CD4-positive, alpha-beta T cell (primary cell): ENCODE results near the gene CSHL1. TPM values are rescaled to one million over a fixed set of nuclear protein-coding genes. Genes with fewer than 3 reads are reported as not detected.
A peak's percentile ranks its signal among the peaks of the same experiment; 100 is the strongest.

Source experiments
- ATAC-seq: fragments of 200-7000 bp; cut with Tn5 transposase; one replicate; pipeline ENCODE4 v1.10.0; 2022; ENCODE audit warnings: mild to moderate bottlenecking; ENCODE audit not compliant: poor library complexity
- CTCF ChIA-PET: fragments of 350-600 bp; sonication (Branson Sonifier 250); formaldehyde crosslinking; loops from one replicate; lab custom pipeline; 2021; ENCODE audit warnings: antibody characterized with exemption, inconsistent platforms; lab: Charles Lee
- POLR2A ChIA-PET: fragments of 350-600 bp; sonication (Branson Sonifier 250); formaldehyde crosslinking; loops from one replicate; lab custom pipeline; 2021; ENCODE audit warnings: antibody characterized with exemption, inconsistent platforms; lab: Charles Lee
- DNase-seq, 14 experiments: peaks; one replicate each; pipeline ENCODE4 v3.0.0-alpha.2; 2013 to 2020; ENCODE audit warnings: mixed read lengths in 2 of 14
- H3K27ac ChIP-seq, 2 donors: one replicate each; pipeline versions ENCODE4 v1.5.1 to v1.7.0; 2013; ENCODE audit warnings: low read length in 2 of 2, low read depth in 1 of 2, mild to moderate bottlenecking in 1 of 2
- H3K27me3 ChIP-seq, 2 experiments: 1 replicate in 1 of 2; 2 replicates in 1 of 2; pipeline versions ENCODE4 v1.6.1 to v1.7.0; 2013; ENCODE audit warnings: low read length in 2 of 2, control low read depth in 1 of 2, mild to moderate bottlenecking in 1 of 2, moderate library complexity in 1 of 2; ENCODE audit not compliant: insufficient read depth in 2 of 2, control insufficient read depth in 1 of 2
- H3K36me3 ChIP-seq: one replicate; pipeline ENCODE4 v1.6.1; 2013; ENCODE audit warnings: low read length, control low read depth; ENCODE audit not compliant: insufficient read depth
- H3K4me1 ChIP-seq: one replicate; pipeline ENCODE4 v1.6.1; 2013; ENCODE audit warnings: low read length, control low read depth; ENCODE audit not compliant: insufficient read depth
- H3K4me3 ChIP-seq: one replicate; pipeline ENCODE4 v1.5.1; 2013; ENCODE audit warnings: mild to moderate bottlenecking, low read length, moderate library complexity
- H3K9me3 ChIP-seq, 2 experiments: 1 replicate in 1 of 2; 2 replicates in 1 of 2; pipeline versions ENCODE4 v1.6.1 to v1.7.0; 2013; ENCODE audit warnings: low read length in 2 of 2, mild to moderate bottlenecking in 2 of 2, control low read depth in 1 of 2, moderate library complexity in 1 of 2; ENCODE audit not compliant: control insufficient read depth in 1 of 2, insufficient read depth in 1 of 2
- H3K27ac Mint-ChIP-seq: one replicate; pipeline ENCODE4 v1.8.0; 2020; ENCODE audit warnings: mixed read lengths
- H3K27me3 Mint-ChIP-seq: one replicate; pipeline ENCODE4 v1.8.0; 2021; ENCODE audit warnings: mixed read lengths
- H3K36me3 Mint-ChIP-seq: one replicate; pipeline ENCODE4 v1.8.0; 2021; ENCODE audit warnings: low read depth, mixed read lengths
- H3K4me1 Mint-ChIP-seq: one replicate; pipeline ENCODE4 v1.8.0; 2021; ENCODE audit warnings: low read depth, mixed read lengths
- H3K4me3 Mint-ChIP-seq: one replicate; pipeline ENCODE4 v1.8.0; 2020; ENCODE audit warnings: mild to moderate bottlenecking, mixed read lengths
- H3K9me3 Mint-ChIP-seq: one replicate; pipeline ENCODE4 v1.8.0; 2020; ENCODE audit warnings: mixed read lengths
- intact Hi-C, 2 experiments: fragments of 100-400 bp; cut with DNase I in 1 of 2; cut with micrococcal nuclease in 1 of 2; formaldehyde crosslinking; loops; one replicate each; pipeline versions ENCODE4 v1.15.1 to v1.9.0; 2023 to 2025; cut with DNase I, micrococcal nuclease
- total RNA-seq, 174 experiments: library from RNA in 2 of 174; stranded (reverse) in 2 of 174; gene quantifications; one replicate each; pipeline ENCODE4 v1.2.3 and lab custom pipeline; 2021 to 2026
- TF ChIP-seq, protein P1 (sequence below): fragments of 200-600 bp; IDR thresholded peaks from one replicate; pipeline ENCODE4 v1.8.0; 2022; ENCODE audit warnings: antibody characterized with exemption, mild to moderate bottlenecking

Gene CSHL1
- total RNA-seq, 2 experiments from 2014 or later: not detected

DNA sequence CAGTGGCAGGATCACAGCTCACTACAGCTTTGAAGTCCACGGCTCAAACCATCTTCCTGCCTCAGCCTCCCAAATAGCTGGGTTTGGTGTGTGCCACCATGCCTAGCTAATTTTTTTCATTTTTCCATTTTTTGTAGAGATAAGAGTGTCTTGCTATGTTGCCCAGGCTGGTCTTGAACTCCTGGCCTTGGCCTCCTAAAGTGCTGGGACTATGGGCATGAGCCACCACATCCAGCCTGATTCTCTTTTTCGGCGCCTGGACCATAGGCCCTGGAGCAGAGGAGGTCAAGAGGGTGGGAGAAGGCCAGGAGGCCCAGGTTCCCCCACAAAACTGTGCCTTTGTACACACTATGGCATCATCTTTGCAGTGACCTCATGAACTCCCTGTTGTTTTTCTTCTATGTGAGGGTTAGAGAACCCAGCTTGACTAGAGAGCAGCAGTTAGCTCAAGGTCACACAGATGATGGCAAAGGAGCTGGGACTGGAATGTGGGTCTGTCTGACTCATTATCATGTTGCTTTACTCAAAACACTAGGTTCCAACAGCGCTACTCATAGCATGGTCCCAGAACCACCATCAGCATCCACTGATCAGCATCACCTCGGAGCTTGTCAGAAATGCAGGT, 45.4 kb upstream of the CSHL1 start:
- POLR2A ChIA-PET: interaction anchor here (1.1 kb wide), 1 partner anchor 61 kb away, joined by 3 read pairs; no protein-coding TSS in a partner anchor
- no peaks in the 10 kb centered on the region for H3K36me3 Mint-ChIP-seq

DNA sequence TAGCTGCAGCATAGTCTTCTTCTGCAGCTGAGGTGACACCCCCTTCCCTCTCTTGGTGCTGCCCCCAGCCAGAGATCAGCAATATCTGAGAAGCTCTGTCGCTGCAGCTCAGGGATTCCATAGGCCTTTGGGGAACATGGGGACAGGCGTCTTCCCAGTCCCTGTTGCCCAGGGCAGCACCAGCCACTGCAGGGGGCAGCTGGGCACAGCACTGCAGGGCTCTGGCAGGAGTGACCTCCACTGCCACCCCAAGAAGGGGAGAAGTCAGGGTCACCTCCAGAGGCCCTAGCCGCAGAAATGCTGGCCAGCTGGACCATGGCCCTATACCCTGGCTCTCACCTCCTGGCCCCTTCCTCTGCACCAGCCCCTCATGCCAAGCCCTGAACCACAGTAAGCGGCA, 44.7 kb upstream of the CSHL1 start:
- Mint-ChIP-seq H3K27ac (peak overlapping the region; percentile 70), H3K4me1 (peaks cover 33% of the 10 kb centered on the region), H3K4me3 (no peak overlapping the region), H3K36me3 (no peaks in the 10 kb centered on the region), H3K27me3 (no peaks in the 10 kb centered on the region), H3K9me3 (no peaks in the 10 kb centered on the region)
- POLR2A ChIA-PET: interaction anchor here (1.1 kb wide), 1 partner anchor 62 kb away, joined by 3 read pairs; no protein-coding TSS in a partner anchor
- no peak overlapping the region for H3K27ac ChIP-seq
- DNase-seq (no peak), ATAC-seq (no peak)
- no peak overlapping the region for H3K4me3 ChIP-seq
- CTCF ChIA-PET: no interaction called here
- H3K27me3 ChIP-seq: no peaks in the 10 kb centered on the region
- H3K36me3 ChIP-seq: no peaks in the 10 kb centered on the region
- H3K9me3 ChIP-seq: no peaks in the 10 kb centered on the region
- intact Hi-C loops: no loop called here
- peaks cover 20% of the 10 kb centered on the region for H3K4me1 ChIP-seq
- TF ChIP-seq, protein P1, sequence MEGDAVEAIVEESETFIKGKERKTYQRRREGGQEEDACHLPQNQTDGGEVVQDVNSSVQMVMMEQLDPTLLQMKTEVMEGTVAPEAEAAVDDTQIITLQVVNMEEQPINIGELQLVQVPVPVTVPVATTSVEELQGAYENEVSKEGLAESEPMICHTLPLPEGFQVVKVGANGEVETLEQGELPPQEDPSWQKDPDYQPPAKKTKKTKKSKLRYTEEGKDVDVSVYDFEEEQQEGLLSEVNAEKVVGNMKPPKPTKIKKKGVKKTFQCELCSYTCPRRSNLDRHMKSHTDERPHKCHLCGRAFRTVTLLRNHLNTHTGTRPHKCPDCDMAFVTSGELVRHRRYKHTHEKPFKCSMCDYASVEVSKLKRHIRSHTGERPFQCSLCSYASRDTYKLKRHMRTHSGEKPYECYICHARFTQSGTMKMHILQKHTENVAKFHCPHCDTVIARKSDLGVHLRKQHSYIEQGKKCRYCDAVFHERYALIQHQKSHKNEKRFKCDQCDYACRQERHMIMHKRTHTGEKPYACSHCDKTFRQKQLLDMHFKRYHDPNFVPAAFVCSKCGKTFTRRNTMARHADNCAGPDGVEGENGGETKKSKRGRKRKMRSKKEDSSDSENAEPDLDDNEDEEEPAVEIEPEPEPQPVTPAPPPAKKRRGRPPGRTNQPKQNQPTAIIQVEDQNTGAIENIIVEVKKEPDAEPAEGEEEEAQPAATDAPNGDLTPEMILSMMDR: no peak

More for the DNA sequence above, 45.4 kb upstream of the CSHL1 start:
- Histone ChIP-seq H3K4me3 (no peak overlapping the region), H3K36me3 (no peaks in the 10 kb centered on the region), H3K27ac (no peak overlapping the region), H3K9me3 (no peaks in the 10 kb centered on the region), H3K4me1 (peaks cover 24% of the 10 kb centered on the region), H3K27me3 (no peaks in the 10 kb centered on the region)
- H3K27me3 Mint-ChIP-seq: no peaks in the 10 kb centered on the region
- CTCF ChIA-PET: no interaction called here
- H3K9me3 Mint-ChIP-seq: no peaks in the 10 kb centered on the region
- peaks cover 29% of the 10 kb centered on the region for H3K4me1 Mint-ChIP-seq
- no peak for ATAC-seq
- H3K4me3 Mint-ChIP-seq: no peak overlapping the region
- no peak for DNase-seq
- peak overlapping the region; percentile 70 for H3K27ac Mint-ChIP-seq
- TF ChIP-seq, protein P1: no peak
- intact Hi-C loops: no loop called here

DNA sequence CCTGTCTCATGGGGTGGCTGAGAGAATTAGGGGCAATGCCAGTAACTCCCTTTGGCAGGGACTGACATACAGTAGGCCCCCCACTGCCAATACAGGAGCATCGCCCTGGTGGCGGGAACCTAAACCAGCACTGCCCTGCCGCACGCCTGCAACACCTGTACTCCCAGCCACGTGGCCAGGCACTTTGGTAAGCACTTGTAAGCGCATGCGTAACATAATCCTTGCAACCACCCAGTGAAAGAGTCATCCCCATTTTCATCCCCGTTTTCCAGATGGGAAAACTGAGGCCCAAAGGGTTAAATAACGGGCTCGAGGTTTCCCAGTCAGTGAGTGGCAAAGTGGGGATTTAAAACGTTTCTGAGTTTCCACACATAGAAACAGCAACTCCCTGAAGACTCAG, 44.2 kb upstream of the CSHL1 start:
- TF ChIP-seq, protein P1: no peak
- peaks cover 34% of the 10 kb centered on the region for H3K4me1 Mint-ChIP-seq
- ATAC-seq (no peak), DNase-seq (no peak)
- ChIA-PET POLR2A (interaction anchor here (0.7 to 1.1 kb wide), 2 partner anchors 63 to 190 kb away, joined by 3 read pairs; no protein-coding TSS in a partner anchor), CTCF (interaction anchor here (0.8 to 1.2 kb wide), 2 partner anchors 9 to 35 kb away, joined by 4 read pairs; no protein-coding TSS in a partner anchor)
- no peak overlapping the region for H3K4me3 ChIP-seq
- no peaks in the 10 kb centered on the region for H3K27me3 Mint-ChIP-seq
- no peaks in the 10 kb centered on the region for H3K9me3 Mint-ChIP-seq
- no peaks in the 10 kb centered on the region for H3K36me3 Mint-ChIP-seq
- H3K36me3 ChIP-seq: no peaks in the 10 kb centered on the region
- no peaks in the 10 kb centered on the region for H3K9me3 ChIP-seq
- no peaks in the 10 kb centered on the region for H3K27me3 ChIP-seq
- intact Hi-C loops: no loop called here
- H3K27ac Mint-ChIP-seq: peak overlapping the region; percentile 70
- H3K27ac ChIP-seq: no peak overlapping the region
- peaks cover 24% of the 10 kb centered on the region for H3K4me1 ChIP-seq
- no peak overlapping the region for H3K4me3 Mint-ChIP-seq
